GM23338 (cell line): Measurements from ENCODE around the gene RPS15. TPM values are rescaled to one million over a fixed set of nuclear protein-coding genes. Genes with fewer than 3 reads are reported as not detected.

Experiments used
- CREB1 ChIP-seq: fragments of 250-450 bp; sonication (Bioruptor Pico); IDR thresholded peaks from 2 replicates; pipeline ENCODE4 v1.5.0; 2020; ENCODE audit warnings: low read depth, mild to moderate bottlenecking, moderate library complexity
- ETS1 ChIP-seq: IDR thresholded peaks from 2 replicates; pipeline ENCODE4 v1.6.1; 2016; ENCODE audit warnings: antibody characterized with exemption
- EZH2 ChIP-seq: fragments of 200-600 bp; sonication (generic); IDR thresholded peaks from one replicate; pipeline ENCODE4 v1.8.0; 2017; ENCODE audit warnings: antibody characterized with exemption, mild to moderate bottlenecking, low read depth; ENCODE audit not compliant: unreplicated experiment
- NANOG ChIP-seq: IDR thresholded peaks from 2 replicates; pipeline ENCODE4 v1.6.1; 2016; ENCODE audit warnings: antibody characterized with exemption, borderline replicate concordance
- POLR2AphosphoS5 ChIP-seq: IDR thresholded peaks from 2 replicates; pipeline ENCODE4 v1.6.1; 2016; ENCODE audit warnings: antibody characterized with exemption, low read depth
- REST ChIP-seq: IDR thresholded peaks from one replicate; pipeline ENCODE4 v1.6.1; 2018; ENCODE audit warnings: antibody characterized with exemption; ENCODE audit not compliant: unreplicated experiment
- ZNF114 ChIP-seq: fragments of 250-450 bp; sonication (Bioruptor Pico); IDR thresholded peaks from 2 replicates; pipeline ENCODE4 v1.5.0; 2020; ENCODE audit warnings: mild to moderate bottlenecking, moderate library complexity
- ZNF331 ChIP-seq: fragments of 250-450 bp; sonication (Bioruptor Pico); IDR thresholded peaks from 2 replicates; pipeline ENCODE4 v1.5.0; 2020; ENCODE audit warnings: low read depth, mild to moderate bottlenecking, moderate library complexity
- ZNF462 ChIP-seq: fragments of 250-450 bp; sonication (Bioruptor Pico); IDR thresholded peaks from 2 replicates; pipeline ENCODE4 v1.5.0; 2020; ENCODE audit warnings: mild to moderate bottlenecking, moderate library complexity
- polyA plus RNA-seq: library from polyadenylated mRNA; unstranded; fragments of >200 nt; fragmentation: Nextera tagmentation; extraction: Ambion mirVana; gene quantifications from 2 replicates; pipeline ENCODE4 v1.2.1, GENCODE V29; 2016
- total RNA-seq: library from RNA; depleted of rRNA; stranded (reverse); fragments of >200 nt; shearing (Covaris generic); gene quantifications from 2 replicates; pipeline ENCODE4 v1.2.3, GENCODE V29; 2014
- TF ChIP-seq, protein P1 (sequence below), 2 experiments: fragments of 200-600 bp in 1 of 2; sonication (generic) in 1 of 2; conservative IDR thresholded peaks; 2 replicates each; pipeline versions ENCODE4 v1.5.1 to v1.6.1; 2016 to 2017; ENCODE audit warnings: antibody characterized with exemption in 2 of 2, low read depth in 2 of 2, mild to moderate bottlenecking in 2 of 2, moderate library complexity in 1 of 2

The RPS15 gene
- total and polyA plus RNA-seq, 2 experiments from 2014 or later = 2,953 to 3,861 TPM

- TF ChIP-seq ZNF462 (CRISPR knock-in tag) (no peak), POLR2AphosphoS5 (no peak), ZNF114 (CRISPR knock-in tag) (no peak), ZNF331 (CRISPR knock-in tag) (no peak), REST (no peak), ETS1 (no peak), NANOG (no peak), EZH2 (no peak), CREB1 (CRISPR knock-in tag) (no peak)
- TF ChIP-seq, protein P1, sequence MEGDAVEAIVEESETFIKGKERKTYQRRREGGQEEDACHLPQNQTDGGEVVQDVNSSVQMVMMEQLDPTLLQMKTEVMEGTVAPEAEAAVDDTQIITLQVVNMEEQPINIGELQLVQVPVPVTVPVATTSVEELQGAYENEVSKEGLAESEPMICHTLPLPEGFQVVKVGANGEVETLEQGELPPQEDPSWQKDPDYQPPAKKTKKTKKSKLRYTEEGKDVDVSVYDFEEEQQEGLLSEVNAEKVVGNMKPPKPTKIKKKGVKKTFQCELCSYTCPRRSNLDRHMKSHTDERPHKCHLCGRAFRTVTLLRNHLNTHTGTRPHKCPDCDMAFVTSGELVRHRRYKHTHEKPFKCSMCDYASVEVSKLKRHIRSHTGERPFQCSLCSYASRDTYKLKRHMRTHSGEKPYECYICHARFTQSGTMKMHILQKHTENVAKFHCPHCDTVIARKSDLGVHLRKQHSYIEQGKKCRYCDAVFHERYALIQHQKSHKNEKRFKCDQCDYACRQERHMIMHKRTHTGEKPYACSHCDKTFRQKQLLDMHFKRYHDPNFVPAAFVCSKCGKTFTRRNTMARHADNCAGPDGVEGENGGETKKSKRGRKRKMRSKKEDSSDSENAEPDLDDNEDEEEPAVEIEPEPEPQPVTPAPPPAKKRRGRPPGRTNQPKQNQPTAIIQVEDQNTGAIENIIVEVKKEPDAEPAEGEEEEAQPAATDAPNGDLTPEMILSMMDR (conservative IDR thresholded peaks at IDR 0.05; ENCODE audit: low read depth in 2 of 2) = no peak
Measured at GRCh38 chr19:1487576-1488281, 49.5 kb downstream of the RPS15 start (continued).
